Nephron progenitor cell (in vitro differentiated cells): ENCODE measurements around the gene PHACTR1.

Experiments used
- DNase-seq: peaks from one replicate; pipeline ENCODE4 v3.0.0; 2021
- H3K27ac Mint-ChIP-seq: 2 replicates; pipeline ENCODE4 v1.8.0; 2021; ENCODE audit warnings: mild to moderate bottlenecking, moderate library complexity, mixed read lengths
- H3K27me3 Mint-ChIP-seq: 2 replicates; pipeline ENCODE4 v1.8.0; 2021; ENCODE audit warnings: mild to moderate bottlenecking, low read depth, mixed read lengths; ENCODE audit not compliant: poor library complexity
- H3K36me3 Mint-ChIP-seq: 2 replicates; pipeline ENCODE4 v1.8.0; 2021; ENCODE audit warnings: low read depth, mixed read lengths
- H3K4me1 Mint-ChIP-seq: 2 replicates; pipeline ENCODE4 v1.8.0; 2021; ENCODE audit warnings: mixed read lengths
- H3K4me3 Mint-ChIP-seq: 2 replicates; pipeline ENCODE4 v1.8.0; 2021; ENCODE audit warnings: mild to moderate bottlenecking, moderate library complexity, mixed read lengths
- H3K9me3 Mint-ChIP-seq: 2 replicates; pipeline ENCODE4 v1.8.0; 2021; ENCODE audit warnings: mild to moderate bottlenecking, moderate library complexity, mixed read lengths
- CTCF ChIP-seq: fragments of 200-600 bp; sonication (generic); IDR thresholded peaks from 2 replicates; pipeline ENCODE4 v1.5.0; 2021; ENCODE audit warnings: antibody characterized with exemption

The PHACTR1 gene

GRCh38 chr6:12801141-12801540, 84.6 kb downstream of the PHACTR1 start:
- Mint-ChIP-seq H3K27me3 (peaks cover 8% of the 10 kb centered on the region), H3K36me3 (no peaks in the 10 kb centered on the region), H3K4me1 (no peaks in the 10 kb centered on the region), H3K9me3 (no peaks in the 10 kb centered on the region), H3K4me3 (no peak overlapping the region), H3K27ac (no peak overlapping the region)
- TF ChIP-seq CTCF: no peak
- DNase-seq: no peak

GRCh38 chr6:12802440-12802839, 85.9 kb downstream of the PHACTR1 start:
- H3K4me1 Mint-ChIP-seq: no peaks in the 10 kb centered on the region
- H3K27ac Mint-ChIP-seq: no peak overlapping the region
- H3K27me3 Mint-ChIP-seq: peaks cover 8% of the 10 kb centered on the region
- no peak overlapping the region for H3K4me3 Mint-ChIP-seq
- no peaks in the 10 kb centered on the region for H3K36me3 Mint-ChIP-seq
- no peak for TF ChIP-seq CTCF
- no peak for DNase-seq
- no peaks in the 10 kb centered on the region for H3K9me3 Mint-ChIP-seq

GRCh38 chr6:12803486-12803885, 86.9 kb downstream of the PHACTR1 start:
- Mint-ChIP-seq H3K4me1 (no peaks in the 10 kb centered on the region), H3K9me3 (no peaks in the 10 kb centered on the region), H3K36me3 (no peaks in the 10 kb centered on the region), H3K27ac (no peak overlapping the region), H3K27me3 (peaks cover 8% of the 10 kb centered on the region), H3K4me3 (no peak overlapping the region)
- no peak for TF ChIP-seq CTCF
- DNase-seq: no peak

GRCh38 chr6:12804952-12805645, 88.5 kb downstream of the PHACTR1 start:
- no peak for TF ChIP-seq CTCF
- H3K27ac Mint-ChIP-seq: no peak overlapping the region
- H3K27me3 Mint-ChIP-seq: peaks cover 11% of the 10 kb centered on the region
- no peaks in the 10 kb centered on the region for H3K9me3 Mint-ChIP-seq
- no peak for DNase-seq
- no peaks in the 10 kb centered on the region for H3K36me3 Mint-ChIP-seq
- no peaks in the 10 kb centered on the region for H3K4me1 Mint-ChIP-seq
- no peak overlapping the region for H3K4me3 Mint-ChIP-seq

- Mint-ChIP-seq H3K27me3 (peaks cover 11% of the 10 kb centered on the region), H3K4me1 (no peaks in the 10 kb centered on the region), H3K9me3 (no peaks in the 10 kb centered on the region), H3K27ac (no peak overlapping the region), H3K4me3 (no peak overlapping the region), H3K36me3 (no peaks in the 10 kb centered on the region)
- no peak for DNase-seq
- TF ChIP-seq CTCF: no peak
Measured at GRCh38 chr6:12806136-12806535, 89.6 kb downstream of the PHACTR1 start.

GRCh38 chr6:12806796-12807195, 90.2 kb downstream of the PHACTR1 start:
- H3K27me3 Mint-ChIP-seq: peaks cover 7% of the 10 kb centered on the region
- H3K36me3 Mint-ChIP-seq: no peaks in the 10 kb centered on the region
- H3K9me3 Mint-ChIP-seq: no peaks in the 10 kb centered on the region
- H3K4me1 Mint-ChIP-seq: no peaks in the 10 kb centered on the region
- no peak overlapping the region for H3K27ac Mint-ChIP-seq
- no peak for DNase-seq
- H3K4me3 Mint-ChIP-seq: no peak overlapping the region
- no peak for TF ChIP-seq CTCF
